ENCODE data around the gene FGD4.
"Not testable (repeated sequence)": the region's sequence is repeated elsewhere in the genome, so short reads cannot be mapped to it uniquely, and the experiment has no call there.

The FGD4 gene

GRCh38 chr12:32504591-32504990, 105.2 kb downstream of the FGD4 start:
- peaks cover 4% of the 10 kb centered on the region; the same call in 1 of the 2 replicates for H3K4me1 ChIP-seq (ENCODE audit: control insufficient read depth, insufficient read depth, low read length)
- no peak for DNase-seq (ENCODE audit: low read depth, low spot score)
- H3K27ac ChIP-seq (ENCODE audit: low read length): no peak overlapping the region
- no peaks in the 10 kb centered on the region for H3K27me3 ChIP-seq (ENCODE audit: control insufficient read depth, insufficient read depth, low read length)
- no peak overlapping the region for H3K4me3 ChIP-seq (ENCODE audit: low read length)
- no peaks in the 10 kb centered on the region for H3K9me3 ChIP-seq (ENCODE audit: control insufficient read depth, insufficient read depth, low read length)
- no CpG with 5 or more reads among the region's 3 CpGs for WGBS (ENCODE audit: insufficient coverage, insufficient read length)
- no peaks in the 10 kb centered on the region for H3K36me3 ChIP-seq (ENCODE audit: control insufficient read depth, insufficient read depth, low read length)

- no peaks in the 10 kb centered on the region for H3K36me3 ChIP-seq (ENCODE audit: control insufficient read depth, insufficient read depth, low read length)
- no peaks in the 10 kb centered on the region for H3K27me3 ChIP-seq (ENCODE audit: control insufficient read depth, insufficient read depth, low read length)
- H3K27ac ChIP-seq (ENCODE audit: low read length): no peak overlapping the region
- no peaks in the 10 kb centered on the region for H3K9me3 ChIP-seq (ENCODE audit: control insufficient read depth, insufficient read depth, low read length)
- DNase-seq (ENCODE audit: low read depth, low spot score): no peak
- H3K4me3 ChIP-seq (ENCODE audit: low read length): no peak overlapping the region
- H3K4me1 ChIP-seq (ENCODE audit: control insufficient read depth, insufficient read depth, low read length): peaks cover 4% of the 10 kb centered on the region; the same call in 1 of the 2 replicates
- no CpG with 5 or more reads among the region's 12 CpGs for WGBS (ENCODE audit: insufficient coverage, insufficient read length)
Observed at GRCh38 chr12:32505067-32505945, 105.9 kb downstream of the FGD4 start.

GRCh38 chr12:32507096-32507941, 108.0 kb downstream of the FGD4 start:
- H3K9me3 ChIP-seq (ENCODE audit: control insufficient read depth, insufficient read depth, low read length); DNase-seq (ENCODE audit: low read depth, low spot score); H3K27ac ChIP-seq (ENCODE audit: low read length); H3K4me1 ChIP-seq (ENCODE audit: control insufficient read depth, insufficient read depth, low read length); H3K4me3 ChIP-seq (ENCODE audit: low read length); H3K36me3 ChIP-seq (ENCODE audit: control insufficient read depth, insufficient read depth, low read length); H3K27me3 ChIP-seq (ENCODE audit: control insufficient read depth, insufficient read depth, low read length): not testable (repeated sequence)
- WGBS (ENCODE audit: insufficient coverage, insufficient read length): no CpG with 5 or more reads among the region's 8 CpGs

DNA sequence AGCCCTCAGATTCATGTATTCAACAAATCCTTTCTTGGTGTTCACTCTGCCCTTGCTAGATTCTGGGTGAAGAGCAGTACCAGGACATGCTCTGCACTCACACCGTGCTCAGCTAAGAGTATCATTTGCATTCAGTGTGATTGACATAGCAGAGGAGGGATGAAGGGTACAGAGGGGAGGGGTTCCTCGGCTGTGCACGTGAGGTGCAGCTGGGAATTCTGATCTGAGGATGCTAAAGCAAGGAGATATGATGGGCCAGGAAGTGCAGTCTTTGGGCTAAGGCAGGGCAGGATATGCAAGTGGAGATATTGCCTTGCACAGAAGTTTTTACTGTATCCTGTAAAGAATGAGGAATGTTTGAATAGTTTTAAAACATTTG, 108.6 kb downstream of the FGD4 start:
- DNase-seq (ENCODE audit: low read depth, low spot score): no peak
- H3K27me3 ChIP-seq (ENCODE audit: control insufficient read depth, insufficient read depth, low read length): no peaks in the 10 kb centered on the region
- H3K4me1 ChIP-seq (ENCODE audit: control insufficient read depth, insufficient read depth, low read length): peaks cover 3% of the 10 kb centered on the region; the same call in 1 of the 2 replicates
- H3K9me3 ChIP-seq (ENCODE audit: control insufficient read depth, insufficient read depth, low read length): no peaks in the 10 kb centered on the region
- WGBS (ENCODE audit: insufficient coverage, insufficient read length): no CpG with 5 or more reads among the region's 3 CpGs
- no peak overlapping the region for H3K27ac ChIP-seq (ENCODE audit: low read length)
- no peaks in the 10 kb centered on the region for H3K36me3 ChIP-seq (ENCODE audit: control insufficient read depth, insufficient read depth, low read length)
- H3K4me3 ChIP-seq (ENCODE audit: low read length): no peak overlapping the region

DNA sequence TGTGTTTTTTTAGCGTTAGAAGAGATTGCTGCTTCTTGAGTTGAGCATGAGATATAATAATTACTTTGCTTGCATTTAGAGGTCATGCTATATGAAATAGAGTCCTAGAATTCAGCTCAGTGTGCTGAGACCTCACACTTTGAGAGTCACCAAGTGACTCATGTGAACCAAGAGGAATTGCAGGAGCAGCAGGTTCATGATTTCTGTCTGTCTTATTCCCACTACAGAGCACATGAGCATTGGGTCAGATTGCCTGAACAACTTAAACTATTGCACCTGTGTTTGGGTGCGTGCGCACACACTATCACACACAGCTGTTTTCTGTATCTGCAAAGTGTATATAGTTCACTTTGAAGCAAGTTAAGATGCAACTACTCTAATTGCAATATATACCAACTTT, 109.3 kb downstream of the FGD4 start:
- no peaks in the 10 kb centered on the region for H3K27me3 ChIP-seq (ENCODE audit: control insufficient read depth, insufficient read depth, low read length)
- no peaks in the 10 kb centered on the region for H3K36me3 ChIP-seq (ENCODE audit: control insufficient read depth, insufficient read depth, low read length)
- WGBS (ENCODE audit: insufficient coverage, insufficient read length): no CpG with 5 or more reads among the region's 3 CpGs
- no peaks in the 10 kb centered on the region for H3K9me3 ChIP-seq (ENCODE audit: control insufficient read depth, insufficient read depth, low read length)
- no peak overlapping the region for H3K4me3 ChIP-seq (ENCODE audit: low read length)
- H3K4me1 ChIP-seq (ENCODE audit: control insufficient read depth, insufficient read depth, low read length): peaks cover 3% of the 10 kb centered on the region; the same call in 1 of the 2 replicates
- no peak for DNase-seq (ENCODE audit: low read depth, low spot score)
- no peak overlapping the region for H3K27ac ChIP-seq (ENCODE audit: low read length)

GRCh38 chr12:32509328-32510091, 110.2 kb downstream of the FGD4 start:
- Histone ChIP-seq H3K27ac (ENCODE audit: low read length) (no peak overlapping the region), H3K4me3 (ENCODE audit: low read length) (no peak overlapping the region), H3K9me3 (ENCODE audit: control insufficient read depth, insufficient read depth, low read length) (no peaks in the 10 kb centered on the region), H3K4me1 (ENCODE audit: control insufficient read depth, insufficient read depth, low read length) (no peaks in the 10 kb centered on the region), H3K27me3 (ENCODE audit: control insufficient read depth, insufficient read depth, low read length) (no peaks in the 10 kb centered on the region), H3K36me3 (ENCODE audit: control insufficient read depth, insufficient read depth, low read length) (no peaks in the 10 kb centered on the region)
- WGBS (ENCODE audit: insufficient coverage, insufficient read length): no CpG with 5 or more reads among the region's 2 CpGs
- DNase-seq (ENCODE audit: low read depth, low spot score): no peak

DNA sequence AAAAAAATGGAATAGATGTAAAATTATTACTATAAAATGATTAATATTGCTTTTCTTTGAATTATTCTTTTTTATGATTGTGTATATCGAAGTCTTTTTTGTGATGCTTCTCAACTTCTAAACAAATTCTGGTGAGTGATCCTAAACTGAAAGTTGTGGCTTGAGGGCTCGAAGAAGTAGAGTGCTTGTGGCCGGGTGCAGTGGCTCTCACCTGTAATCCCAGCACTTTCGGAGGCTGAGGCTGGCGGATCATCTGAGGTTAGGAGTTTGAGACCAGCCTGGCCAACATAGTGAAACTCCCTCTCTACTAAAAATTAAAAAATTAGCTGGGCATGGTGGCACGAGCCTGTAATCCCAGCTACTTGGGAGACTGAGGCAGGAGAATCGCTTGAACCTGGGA, 112.6 kb downstream of the FGD4 start:
- no CpG with 5 or more reads among the region's 7 CpGs for WGBS (ENCODE audit: insufficient coverage, insufficient read length)

GRCh38 chr12:32512379-32512778, 113.0 kb downstream of the FGD4 start:
- DNase-seq (ENCODE audit: low read depth, low spot score): no peak
- no peak overlapping the region for H3K4me3 ChIP-seq (ENCODE audit: low read length)
- H3K27me3 ChIP-seq (ENCODE audit: control insufficient read depth, insufficient read depth, low read length): no peaks in the 10 kb centered on the region
- no CpG with 5 or more reads among the region's 2 CpGs for WGBS (ENCODE audit: insufficient coverage, insufficient read length)
- H3K36me3 ChIP-seq (ENCODE audit: control insufficient read depth, insufficient read depth, low read length): no peaks in the 10 kb centered on the region
- H3K27ac ChIP-seq (ENCODE audit: low read length): no peak overlapping the region
- no peaks in the 10 kb centered on the region for H3K4me1 ChIP-seq (ENCODE audit: control insufficient read depth, insufficient read depth, low read length)
- no peaks in the 10 kb centered on the region for H3K9me3 ChIP-seq (ENCODE audit: control insufficient read depth, insufficient read depth, low read length)

More for the DNA sequence above, 112.6 kb downstream of the FGD4 start:
- not testable (repeated sequence) for H3K27me3 ChIP-seq (ENCODE audit: control insufficient read depth, insufficient read depth, low read length); H3K36me3 ChIP-seq (ENCODE audit: control insufficient read depth, insufficient read depth, low read length); DNase-seq (ENCODE audit: low read depth, low spot score); H3K27ac ChIP-seq (ENCODE audit: low read length); H3K9me3 ChIP-seq (ENCODE audit: control insufficient read depth, insufficient read depth, low read length); H3K4me1 ChIP-seq (ENCODE audit: control insufficient read depth, insufficient read depth, low read length); H3K4me3 ChIP-seq (ENCODE audit: low read length)

GRCh38 chr12:32512910-32513309, 113.6 kb downstream of the FGD4 start:
- H3K27ac ChIP-seq (ENCODE audit: low read length): no peak overlapping the region
- no peak overlapping the region for H3K4me3 ChIP-seq (ENCODE audit: low read length)
- no peaks in the 10 kb centered on the region for H3K4me1 ChIP-seq (ENCODE audit: control insufficient read depth, insufficient read depth, low read length)
- H3K27me3 ChIP-seq (ENCODE audit: control insufficient read depth, insufficient read depth, low read length): no peaks in the 10 kb centered on the region
- no peak for DNase-seq (ENCODE audit: low read depth, low spot score)
- no peaks in the 10 kb centered on the region for H3K9me3 ChIP-seq (ENCODE audit: control insufficient read depth, insufficient read depth, low read length)
- no peaks in the 10 kb centered on the region for H3K36me3 ChIP-seq (ENCODE audit: control insufficient read depth, insufficient read depth, low read length)
- WGBS (ENCODE audit: insufficient coverage, insufficient read length): no CpG with 5 or more reads among the region's 2 CpGs
